Brain microvascular endothelial cell (primary cell): ENCODE data around the gene TEX12.

Experiments
- DNase-seq: peaks from one replicate; pipeline ENCODE4 v3.0.0-alpha.2; 2020
- H3K27ac ChIP-seq: fragments of 250-450 bp; sonication (Bioruptor Pico); 2 replicates; pipeline ENCODE4 v1.5.1; 2020; ENCODE audit warnings: mild to moderate bottlenecking, moderate library complexity
- H3K27me3 ChIP-seq: fragments of 250-450 bp; sonication (Bioruptor Pico); replicated peaks from 2 replicates; pipeline ENCODE4 v1.5.1; 2020; ENCODE audit warnings: mild to moderate bottlenecking
- H3K36me3 ChIP-seq: fragments of 250-450 bp; sonication (Bioruptor Pico); replicated peaks from 2 replicates; pipeline ENCODE4 v1.5.1; 2020; ENCODE audit warnings: mild to moderate bottlenecking
- H3K4me3 ChIP-seq: 2 replicates; pipeline ENCODE4 v1.5.1; 2011; ENCODE audit warnings: low read depth, mild to moderate bottlenecking, control low read depth, low read length, moderate library complexity
- CTCF ChIP-seq: IDR thresholded peaks from 2 replicates; pipeline ENCODE4 v1.5.1; 2011; ENCODE audit warnings: low read depth, mild to moderate bottlenecking, moderate library complexity, low read length, control low read depth, inconsistent platforms; ENCODE audit errors: missing control alignments
- in situ Hi-C: cut with HindIII; loops from 2 replicates; pipeline ENCODE4 v1.10.0; 2017; ENCODE audit warnings: low sequenced_read_pairs, low pct_ligation_motif_present

Gene TEX12

GRCh38 chr11:112162761-112163546, 4.2 kb upstream of the TEX12 start:
- H3K27ac ChIP-seq, result no peak overlapping the region
- in situ Hi-C loops, result no loop called here
- H3K27me3 ChIP-seq, result no peaks in the 10 kb centered on the region
- no peak for TF ChIP-seq CTCF
- DNase-seq, result no peak
- H3K4me3 ChIP-seq, result no peak overlapping the region
- no peaks in the 10 kb centered on the region for H3K36me3 ChIP-seq

- Histone ChIP-seq H3K4me3 (no peak within 1 kb of the TSS), H3K36me3 (no peaks in the 10 kb centered on the region), H3K27ac (no peak within 1 kb of the TSS), H3K27me3 (no peaks in the 10 kb centered on the region)
- in situ Hi-C loops, result no loop called here
- no peak for DNase-seq
- no peak for TF ChIP-seq CTCF
These were observed 3.1 kb upstream of the TEX12 start, which contains the start of gene IL18 for GRCh38 chr11:112163875-112164685. Gene IL18 (minus strand): TSS chr11:112164094. CDS start chr11:112155053, 9,041 bp downstream.

GRCh38 chr11:112165049-112165448, 2.1 kb upstream of the TEX12 start:
- in situ Hi-C loops, result no loop called here
- Histone ChIP-seq H3K4me3 (no peak overlapping the region), H3K27me3 (no peaks in the 10 kb centered on the region), H3K36me3 (no peaks in the 10 kb centered on the region), H3K27ac (no peak overlapping the region)
- TF ChIP-seq CTCF, result no peak
- DNase-seq, result no peak

GRCh38 chr11:112166562-112166961, 610 bp upstream of the TEX12 start:
- in situ Hi-C loops, result no loop called here
- Histone ChIP-seq H3K27me3 (no peaks in the 10 kb centered on the region), H3K27ac (no peak overlapping the region), H3K4me3 (no peak overlapping the region), H3K36me3 (no peaks in the 10 kb centered on the region)
- TF ChIP-seq CTCF, result no peak
- DNase-seq, result no peak

- no peak for DNase-seq
- Histone ChIP-seq H3K4me3 (no peak overlapping the region), H3K36me3 (no peaks in the 10 kb centered on the region)
These were observed 5.3 kb downstream of the TEX12 start for GRCh38 chr11:112172362-112172994.

More at GRCh38 chr11:112172362-112172994, 5.3 kb downstream of the TEX12 start:
- in situ Hi-C loops, result no loop called here
- TF ChIP-seq CTCF, result no peak
- no peaks in the 10 kb centered on the region for H3K27me3 ChIP-seq
- no peak overlapping the region for H3K27ac ChIP-seq
